K562 treated with DMSO at 1 percent for 4 hours (cell line): ENCODE data around the gene MAP2K1. TPM values are rescaled to one million over a fixed set of nuclear protein-coding genes. Genes with fewer than 3 reads are reported as not detected.

ENCODE experiments used
- total RNA-seq: library from RNA; unstranded; fragments of 300-600 nt; gene quantifications from 2 replicates; pipeline ENCODE4 v1.2.3, GENCODE V29; 2022; ENCODE audit not compliant: insufficient read depth

MAP2K1 gene
- 50.5 and 53.6 TPM in 2 replicates for total RNA-seq

GRCh38 chr15:66386204-66387123 is at the start of gene MAP2K1:
TSS of gene MAP2K1 (plus strand) at chr15:66386912. CDS start at chr15:66387348, 436 bp downstream.

GRCh38 chr15:66356359-66357236 is 30.1 kb upstream of the MAP2K1 start, which contains the start of gene TIPIN:
TSS of gene TIPIN (minus strand) at chr15:66356685. CDS start at chr15:66352947, 3,738 bp downstream.

GRCh38 chr15:66497502-66498455 is 111.1 kb downstream of the MAP2K1 start, which contains the start of gene SNAPC5:
TSS of gene SNAPC5 (minus strand) at chr15:66497762. CDS start at chr15:66497731, 31 bp downstream.

GRCh38 chr15:66504563-66505429 is 118.1 kb downstream of the MAP2K1 start, which contains the start of the genes RPL4 and ZWILCH:
TSS of gene RPL4 (minus strand) at chr15:66504855. CDS start at chr15:66504790, 65 bp downstream.
TSS of gene ZWILCH (plus strand) at chr15:66505326. CDS start at chr15:66505339, 13 bp downstream.

Other genes starting within 250 kb of the MAP2K1 start
- gene MEGF11, start 133.2 kb upstream of the MAP2K1 start, total RNA-seq: 0.37 and 1.5 TPM in 2 replicates
- 12.1 and 19.4 TPM in 2 replicates for gene DIS3L, start 93.3 kb upstream of the MAP2K1 start, total RNA-seq
- 8.1 and 12.1 TPM in 2 replicates for gene TIPIN, start 30.2 kb upstream of the MAP2K1 start, total RNA-seq
- gene SNAPC5, start 110.8 kb downstream of the MAP2K1 start, total RNA-seq: 32.1 and 35.8 TPM in 2 replicates
- 4,759 and 5,204 TPM in 2 replicates for gene RPL4, start 117.9 kb downstream of the MAP2K1 start, total RNA-seq
- 20.5 and 23.5 TPM in 2 replicates for gene ZWILCH, start 118.4 kb downstream of the MAP2K1 start, total RNA-seq
- 0.23 TPM in 1 of 2 replicates, not detected in the other for gene LCTL, start 179.1 kb downstream of the MAP2K1 start, total RNA-seq